ENCODE data around the gene G6PC3. TPM values are rescaled to one million over a fixed set of nuclear protein-coding genes. Genes with fewer than 3 reads are reported as not detected.

Gene G6PC3
- total and polyA plus RNA-seq, 8 donors = 47.3 to 64.9 (median 51.6) TPM

DNA sequence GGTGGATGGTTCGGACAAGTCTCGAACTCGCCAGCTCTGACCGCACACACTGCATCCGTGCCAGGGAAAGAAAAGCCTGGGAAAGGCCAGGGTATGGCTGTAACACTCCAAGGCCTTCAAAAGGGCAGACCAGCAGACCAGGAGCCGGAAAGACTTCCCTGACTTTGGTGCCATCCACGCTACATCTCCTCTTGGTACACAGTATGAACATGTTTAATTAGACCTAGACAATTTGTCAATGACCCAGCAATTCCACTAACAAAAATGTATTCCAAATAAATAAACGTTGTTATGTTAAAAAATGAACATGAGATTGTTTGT, 53.5 kb downstream of the G6PC3 start:
- DNase-seq = no peak
- Histone ChIP-seq H3K4me3 (peak overlapping the region; percentile 35 to 98), H3K27ac (peak overlapping the region; percentile 88 to 94), H3K4me1 (peaks cover 5 to 36% of the 10 kb centered on the region in 2 donors), H3K27me3 (no peaks in the 10 kb centered on the region), H3K36me3 (no peaks in the 10 kb centered on the region), H3K9me3 (no peaks in the 10 kb centered on the region)
- no peak for TF ChIP-seq CTCF (IDR thresholded peaks at IDR 0.05)
- no peak for ATAC-seq
- intact Hi-C loops (cut with DNase I) = no loop called here

Other genes with a start within 250 kb of the G6PC3 start
- 10 to 100 TPM; 14.4 to 17.9 TPM for gene MPP3, start 237.6 kb upstream of the G6PC3 start, total RNA-seq
- gene MPP3, start 237.6 kb upstream of the G6PC3 start, polyA plus RNA-seq (ENCODE audit: insufficient read length in 6 of 6) = 10 to 100 TPM in 5 of 6 donors, 1 to 10 TPM in 1; 8.0 to 14.4 (median 11.6) TPM
- gene CD300LG, start 223.6 kb upstream of the G6PC3 start, total RNA-seq = 1 to 10 TPM; 1.6 to 7.1 TPM
- 1 to 10 TPM in 5 of 6 donors, under 1 TPM in 1; 0.53 to 1.9 (median 1.4) TPM for gene CD300LG, start 223.6 kb upstream of the G6PC3 start, polyA plus RNA-seq (ENCODE audit: insufficient read length in 6 of 6)
- 1 to 10 TPM; 1.5 to 1.7 TPM for gene MPP2, start 163.2 kb upstream of the G6PC3 start, total RNA-seq
- gene MPP2, start 163.2 kb upstream of the G6PC3 start, polyA plus RNA-seq (ENCODE audit: insufficient read length in 6 of 6) = 1 to 10 TPM; 3.8 to 4.9 (median 4.6) TPM
- not detected for gene PPY, start 128.3 kb upstream of the G6PC3 start, total RNA-seq
- gene PPY, start 128.3 kb upstream of the G6PC3 start, polyA plus RNA-seq (ENCODE audit: insufficient read length in 6 of 6) = 1 to 10 TPM in 4 of 6 donors, under 1 TPM in 2; 0.36 to 4.9 (median 1.5) TPM
- not detected for gene PYY, start 116.8 kb upstream of the G6PC3 start, total RNA-seq
- under 1 TPM in 4 of 6 donors, not detected in 2; 0.21 to 0.68 (median 0.43) TPM for gene PYY, start 116.8 kb upstream of the G6PC3 start, polyA plus RNA-seq (ENCODE audit: insufficient read length in 6 of 6)
- 1 to 10 TPM; 5.2 to 7.0 TPM for gene NAGS, start 66.1 kb upstream of the G6PC3 start, total RNA-seq
- gene NAGS, start 66.1 kb upstream of the G6PC3 start, polyA plus RNA-seq (ENCODE audit: insufficient read length in 6 of 6) = 1 to 10 TPM; 2.4 to 4.1 (median 3.2) TPM
- 10 to 100 TPM; 29.7 to 35.0 TPM for gene TMEM101, start 55.8 kb upstream of the G6PC3 start, total RNA-seq
- 10 to 100 TPM; 38.0 to 49.4 (median 44.7) TPM for gene TMEM101, start 55.8 kb upstream of the G6PC3 start, polyA plus RNA-seq (ENCODE audit: insufficient read length in 6 of 6)
- 10 to 100 TPM; 47.6 to 53.2 TPM for gene LSM12, start 4.1 kb upstream of the G6PC3 start, total RNA-seq
- gene LSM12, start 4.1 kb upstream of the G6PC3 start, polyA plus RNA-seq (ENCODE audit: insufficient read length in 6 of 6) = 10 to 100 TPM; 31.3 to 38.3 (median 35.4) TPM
- 10 to 100 TPM; 28.0 to 43.5 TPM for gene HDAC5, start 52.9 kb downstream of the G6PC3 start, total RNA-seq
- gene HDAC5, start 52.9 kb downstream of the G6PC3 start, polyA plus RNA-seq (ENCODE audit: insufficient read length in 6 of 6) = 10 to 100 TPM; 56.7 to 61.4 (median 57.8) TPM
- gene HROB, start 71.2 kb downstream of the G6PC3 start, total RNA-seq = 1 to 10 TPM; 2.3 to 2.7 TPM
- gene HROB, start 71.2 kb downstream of the G6PC3 start, polyA plus RNA-seq (ENCODE audit: insufficient read length in 6 of 6) = 1 to 10 TPM; 4.0 to 6.7 (median 5.2) TPM
- not detected for gene ASB16, start 100.0 kb downstream of the G6PC3 start, total RNA-seq
- 1 to 10 TPM; 2.4 to 3.8 (median 3.5) TPM for gene ASB16, start 100.0 kb downstream of the G6PC3 start, polyA plus RNA-seq (ENCODE audit: insufficient read length in 6 of 6)
- 10 to 100 TPM; 33.6 to 41.8 TPM for gene TMUB2, start 116.2 kb downstream of the G6PC3 start, total RNA-seq
- gene TMUB2, start 116.2 kb downstream of the G6PC3 start, polyA plus RNA-seq (ENCODE audit: insufficient read length in 6 of 6) = 10 to 100 TPM; 50.6 to 56.7 (median 53.6) TPM
- gene ATXN7L3, start 129.1 kb downstream of the G6PC3 start, total RNA-seq = 10 to 100 TPM; 51.3 to 81.8 TPM
- gene ATXN7L3, start 129.1 kb downstream of the G6PC3 start, polyA plus RNA-seq (ENCODE audit: insufficient read length in 6 of 6) = 10 to 100 TPM; 51.9 to 75.4 (median 62.5) TPM
- 10 to 100 TPM; 65.5 to 66.9 TPM for gene UBTF, start 148.9 kb downstream of the G6PC3 start, total RNA-seq
- gene UBTF, start 148.9 kb downstream of the G6PC3 start, polyA plus RNA-seq (ENCODE audit: insufficient read length in 6 of 6) = 100 to 1,000 TPM; 102 to 136 (median 116) TPM
- 1 to 10 TPM in 1 of 2 donors, under 1 TPM in 1; 0.58 to 1.4 TPM for gene SLC4A1, start 197.4 kb downstream of the G6PC3 start, total RNA-seq
- gene SLC4A1, start 197.4 kb downstream of the G6PC3 start, polyA plus RNA-seq (ENCODE audit: insufficient read length in 6 of 6) = 10 to 100 TPM in 4 of 6 donors, 1 to 10 TPM in 2; 6.9 to 22.7 (median 14.2) TPM
- under 1 TPM; 0.08 to 0.38 TPM for gene RUNDC3A, start 237.9 kb downstream of the G6PC3 start, total RNA-seq
- gene RUNDC3A, start 237.9 kb downstream of the G6PC3 start, polyA plus RNA-seq (ENCODE audit: insufficient read length in 6 of 6) = 1 to 10 TPM; 1.8 to 6.3 (median 2.4) TPM